ENCODE data around the gene NENF.

NENF gene

GRCh38 chr1:212481438-212481767, 48.7 kb downstream of the NENF start:
- DNase-seq (ENCODE audit: low read depth in 3 of 3) = no peak

- no peak for DNase-seq (ENCODE audit: low read depth in 3 of 3)
Measured at GRCh38 chr1:212482006-212482636, 49.4 kb downstream of the NENF start.

GRCh38 chr1:212482637-212483441, 50.1 kb downstream of the NENF start:
- no peak for DNase-seq (ENCODE audit: low read depth in 3 of 3)

GRCh38 chr1:212484701-212485570, 52.2 kb downstream of the NENF start:
- no peak for DNase-seq (ENCODE audit: low read depth in 3 of 3)

- no peak for DNase-seq (ENCODE audit: low read depth in 3 of 3)
Measured at GRCh38 chr1:212485571-212485912, 52.8 kb downstream of the NENF start.

GRCh38 chr1:212485913-212486618, 53.3 kb downstream of the NENF start:
- no peak for DNase-seq (ENCODE audit: low read depth in 3 of 3)

- DNase-seq (ENCODE audit: low read depth in 3 of 3) = no peak
Measured at GRCh38 chr1:212486619-212486975, 53.9 kb downstream of the NENF start.

- no peak for DNase-seq (ENCODE audit: low read depth in 3 of 3)
Measured at GRCh38 chr1:212487286-212487685, 54.6 kb downstream of the NENF start.

- no peak for DNase-seq (ENCODE audit: low read depth in 3 of 3)
Measured at GRCh38 chr1:212487774-212488435, 55.2 kb downstream of the NENF start.

GRCh38 chr1:212488436-212489283, 55.9 kb downstream of the NENF start:
- peak in 2 of 3 donors; percentile 13 to 26 for DNase-seq (ENCODE audit: low read depth in 3 of 3)

GRCh38 chr1:212489284-212489859, 56.7 kb downstream of the NENF start:
- DNase-seq (ENCODE audit: low read depth in 3 of 3) = no peak

GRCh38 chr1:212490276-212490675, 57.6 kb downstream of the NENF start:
- DNase-seq (ENCODE audit: low read depth in 3 of 3) = no peak

GRCh38 chr1:212491454-212491853, 58.7 kb downstream of the NENF start:
- no peak for DNase-seq (ENCODE audit: low read depth in 3 of 3)

Measured in stimulated activated CD4-positive, alpha-beta T cell treated with anti-CD3 and anti-CD28 coated beads, TNF-alpha, amount 100 ng/mL, for 48 hours (primary cell).